ENCODE data around the gene RING1. TPM values are rescaled to one million over a fixed set of nuclear protein-coding genes. Genes with fewer than 3 reads are reported as not detected.
A peak's percentile ranks its signal among the peaks of the same experiment; 100 is the strongest.

RING1 gene
- total and polyA plus RNA-seq, 10 of the 15 experiments (the other 5 are each of a cell fraction or from before 2014, with no cell fraction given), result 2.0 to 27.2 (median 15.8) TPM

DNA sequence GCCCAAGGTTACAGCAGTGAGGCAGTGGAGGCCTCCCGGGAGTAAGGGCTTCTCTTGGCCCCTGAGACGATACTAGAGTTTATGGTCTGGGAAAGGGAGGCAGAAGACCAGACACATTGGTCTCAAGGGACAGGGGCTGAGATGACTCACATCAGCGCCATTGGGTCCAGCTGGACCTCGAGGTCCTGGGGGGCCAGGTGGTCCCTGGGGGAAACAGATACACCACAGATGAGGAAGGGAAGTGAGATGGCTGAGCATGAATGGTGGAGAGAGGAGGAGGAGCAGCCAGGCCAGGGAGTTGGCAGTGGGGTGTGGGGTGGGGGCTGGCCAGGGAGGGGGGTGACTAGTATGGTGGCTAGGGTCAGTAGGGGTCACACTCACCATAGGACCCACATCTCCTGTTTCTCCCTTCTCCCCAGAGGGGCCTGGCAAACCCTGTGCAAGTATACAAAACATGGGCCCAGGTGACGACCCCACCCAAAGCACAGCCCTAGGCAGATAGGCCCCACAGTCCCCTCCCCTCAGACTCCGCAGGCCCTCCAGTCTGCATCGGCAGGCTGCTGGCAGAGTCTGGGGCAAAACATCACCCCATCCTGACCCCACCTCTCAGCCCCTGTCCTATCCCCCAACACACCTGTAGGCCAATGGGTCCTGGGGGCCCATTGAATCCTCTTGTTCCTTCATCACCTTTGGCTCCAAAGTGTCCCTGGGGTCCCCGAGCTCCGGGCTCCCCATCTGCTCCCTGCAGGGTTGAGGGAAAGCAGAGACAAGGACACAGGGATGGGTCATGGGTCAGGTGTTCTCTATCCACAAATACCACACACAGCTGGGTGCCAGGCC, 37.9 kb upstream of the RING1 start:
- SMC1A ChIA-PET (ENCODE audit: uncharacterized antibody, unreplicated experiment), result interaction anchor here (0.9 to 1.4 kb wide), 3 partner anchors 27 to 54 kb away, joined by 3 read pairs; no protein-coding TSS in a partner anchor
- Histone ChIP-seq H3K9ac (ENCODE audit: control insufficient read depth, insufficient read depth, low read length) (no peak overlapping the region), H3K79me2 (ENCODE audit: control insufficient read depth, insufficient read depth, low read length) (no peaks in the 10 kb centered on the region), H3K27ac (ENCODE audit: control insufficient read depth, insufficient read depth) (no peak overlapping the region), H3K4me2 (ENCODE audit: control insufficient read depth, insufficient read depth) (no peak overlapping the region), H2AFZ (ENCODE audit: control insufficient read depth, low read depth, low read length) (no peak overlapping the region), H4K20me1 (ENCODE audit: control insufficient read depth, insufficient read depth) (no peaks in the 10 kb centered on the region), H3K4me3 (no peak overlapping the region), H3K9me3 (replicated peaks; ENCODE audit: control insufficient read depth, insufficient read depth, low read length) (no peaks in the 10 kb centered on the region), H3K36me3 (ENCODE audit: control insufficient read depth in 2 of 2, insufficient read depth in 2 of 2, low read length in 1 of 2) (no peaks in the 10 kb centered on the region), H3K4me1 (ENCODE audit: control insufficient read depth, insufficient read depth, low read length) (no peaks in the 10 kb centered on the region; the same call in 1 of the 2 replicates), H3K27me3 (replicated peaks in 1 of 2; ENCODE audit: control insufficient read depth in 2 of 2, insufficient read depth in 2 of 2, low read length in 1 of 2) (no peaks in the 10 kb centered on the region)
- no peak for FAIRE-seq
- no TSS peak for BruUV-seq (replicated peaks)
- DNase-seq (ENCODE audit: low read depth, low spot score), result peak; percentile 42
- in situ Hi-C loops (cut with MboI), result no loop called here
- intact Hi-C loops (cut with micrococcal nuclease; ENCODE audit: unreplicated experiment), result no loop called here
- peak; percentile 74 for ATAC-seq
- 2% methylated on average over 9 of the region's 9 CpGs for WGBS (ENCODE audit: insufficient coverage, insufficient replicate concordance, low lambda C conversion rate, missing lambda C conversion rate)
- CTCF ChIA-PET, result interaction anchor here (0.7 to 6.0 kb wide), 7 partner anchors 10 to 167 kb away, joined by 3 to 58 read pairs (median 6); no protein-coding TSS in a partner anchor
- POLR2A ChIA-PET, result interaction anchor here (0.6 to 1.5 kb wide), 5 partner anchors 28 to 154 kb away, joined by 3 to 11 read pairs (median 4); partner anchors contain the start of gene HLA-DPB1
- RAD21 ChIA-PET (ENCODE audit: unreplicated experiment), result interaction anchor here (0.9 to 1.0 kb wide), 2 partner anchors 29 to 79 kb away, joined by 3 to 4 read pairs; no protein-coding TSS in a partner anchor
- TF ChIP-seq RUNX3 (IDR thresholded peaks at IDR 0.05; ENCODE audit: low read length) (no peak), TBL1XR1 (IDR thresholded peaks at IDR 0.05; ENCODE audit: low read depth, low read length) (no peak), CBFB (IDR thresholded peaks at IDR 0.05; ENCODE audit: low read depth) (no peak), ZNF384 (IDR thresholded peaks at IDR 0.05; ENCODE audit: borderline replicate concordance, low read depth, low read length) (no peak), GATAD2B (conservative IDR thresholded peaks at IDR 0.05; ENCODE audit: low read depth) (peak; percentile 97), WRNIP1 (IDR thresholded peaks at IDR 0.05; ENCODE audit: borderline replicate concordance, low read depth, low read length) (no peak), HDAC2 (IDR thresholded peaks at IDR 0.05) (no peak), NR2F1 (conservative IDR thresholded peaks at IDR 0.05) (0 out of 2 replicates have a peak, but pooled peaks have one; percentile 46), SREBF1 (IDR thresholded peaks at IDR 0.05; ENCODE audit: low read length) (no peak), HDGF (IDR thresholded peaks at IDR 0.05) (no peak), BACH1 (IDR thresholded peaks at IDR 0.05; ENCODE audit: borderline replicate concordance) (no peak), HCFC1 (IDR thresholded peaks at IDR 0.05; ENCODE audit: low read length) (no peak), IRF4 (IDR thresholded peaks at IDR 0.05; ENCODE audit: low read depth, low read length) (no peak), ZNF217 (IDR thresholded peaks at IDR 0.05) (no peak), NBN (IDR thresholded peaks at IDR 0.05) (no peak; the same call in none of the 2 replicates)
- TF ChIP-seq, protein P1, sequence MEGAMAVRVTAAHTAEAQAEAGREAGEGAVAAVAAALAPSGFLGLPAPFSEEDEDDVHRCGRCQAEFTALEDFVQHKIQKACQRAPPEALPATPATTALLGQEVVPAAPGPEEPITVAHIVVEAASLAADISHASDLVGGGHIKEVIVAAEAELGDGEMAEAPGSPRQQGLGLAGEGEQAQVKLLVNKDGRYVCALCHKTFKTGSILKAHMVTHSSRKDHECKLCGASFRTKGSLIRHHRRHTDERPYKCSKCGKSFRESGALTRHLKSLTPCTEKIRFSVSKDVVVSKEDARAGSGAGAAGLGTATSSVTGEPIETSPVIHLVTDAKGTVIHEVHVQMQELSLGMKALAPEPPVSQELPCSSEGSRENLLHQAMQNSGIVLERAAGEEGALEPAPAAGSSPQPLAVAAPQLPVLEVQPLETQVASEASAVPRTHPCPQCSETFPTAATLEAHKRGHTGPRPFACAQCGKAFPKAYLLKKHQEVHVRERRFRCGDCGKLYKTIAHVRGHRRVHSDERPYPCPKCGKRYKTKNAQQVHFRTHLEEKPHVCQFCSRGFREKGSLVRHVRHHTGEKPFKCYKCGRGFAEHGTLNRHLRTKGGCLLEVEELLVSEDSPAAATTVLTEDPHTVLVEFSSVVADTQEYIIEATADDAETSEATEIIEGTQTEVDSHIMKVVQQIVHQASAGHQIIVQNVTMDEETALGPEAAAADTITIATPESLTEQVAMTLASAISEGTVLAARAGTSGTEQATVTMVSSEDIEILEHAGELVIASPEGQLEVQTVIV (IDR thresholded peaks at IDR 0.05; ENCODE audit: borderline replicate concordance, partially characterized antibody), result no peak
- TF ChIP-seq, protein P2, sequence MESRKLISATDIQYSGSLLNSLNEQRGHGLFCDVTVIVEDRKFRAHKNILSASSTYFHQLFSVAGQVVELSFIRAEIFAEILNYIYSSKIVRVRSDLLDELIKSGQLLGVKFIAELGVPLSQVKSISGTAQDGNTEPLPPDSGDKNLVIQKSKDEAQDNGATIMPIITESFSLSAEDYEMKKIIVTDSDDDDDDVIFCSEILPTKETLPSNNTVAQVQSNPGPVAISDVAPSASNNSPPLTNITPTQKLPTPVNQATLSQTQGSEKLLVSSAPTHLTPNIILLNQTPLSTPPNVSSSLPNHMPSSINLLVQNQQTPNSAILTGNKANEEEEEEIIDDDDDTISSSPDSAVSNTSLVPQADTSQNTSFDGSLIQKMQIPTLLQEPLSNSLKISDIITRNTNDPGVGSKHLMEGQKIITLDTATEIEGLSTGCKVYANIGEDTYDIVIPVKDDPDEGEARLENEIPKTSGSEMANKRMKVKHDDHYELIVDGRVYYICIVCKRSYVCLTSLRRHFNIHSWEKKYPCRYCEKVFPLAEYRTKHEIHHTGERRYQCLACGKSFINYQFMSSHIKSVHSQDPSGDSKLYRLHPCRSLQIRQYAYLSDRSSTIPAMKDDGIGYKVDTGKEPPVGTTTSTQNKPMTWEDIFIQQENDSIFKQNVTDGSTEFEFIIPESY (IDR thresholded peaks at IDR 0.05), result no peak
- TF ChIP-seq, protein P3, sequence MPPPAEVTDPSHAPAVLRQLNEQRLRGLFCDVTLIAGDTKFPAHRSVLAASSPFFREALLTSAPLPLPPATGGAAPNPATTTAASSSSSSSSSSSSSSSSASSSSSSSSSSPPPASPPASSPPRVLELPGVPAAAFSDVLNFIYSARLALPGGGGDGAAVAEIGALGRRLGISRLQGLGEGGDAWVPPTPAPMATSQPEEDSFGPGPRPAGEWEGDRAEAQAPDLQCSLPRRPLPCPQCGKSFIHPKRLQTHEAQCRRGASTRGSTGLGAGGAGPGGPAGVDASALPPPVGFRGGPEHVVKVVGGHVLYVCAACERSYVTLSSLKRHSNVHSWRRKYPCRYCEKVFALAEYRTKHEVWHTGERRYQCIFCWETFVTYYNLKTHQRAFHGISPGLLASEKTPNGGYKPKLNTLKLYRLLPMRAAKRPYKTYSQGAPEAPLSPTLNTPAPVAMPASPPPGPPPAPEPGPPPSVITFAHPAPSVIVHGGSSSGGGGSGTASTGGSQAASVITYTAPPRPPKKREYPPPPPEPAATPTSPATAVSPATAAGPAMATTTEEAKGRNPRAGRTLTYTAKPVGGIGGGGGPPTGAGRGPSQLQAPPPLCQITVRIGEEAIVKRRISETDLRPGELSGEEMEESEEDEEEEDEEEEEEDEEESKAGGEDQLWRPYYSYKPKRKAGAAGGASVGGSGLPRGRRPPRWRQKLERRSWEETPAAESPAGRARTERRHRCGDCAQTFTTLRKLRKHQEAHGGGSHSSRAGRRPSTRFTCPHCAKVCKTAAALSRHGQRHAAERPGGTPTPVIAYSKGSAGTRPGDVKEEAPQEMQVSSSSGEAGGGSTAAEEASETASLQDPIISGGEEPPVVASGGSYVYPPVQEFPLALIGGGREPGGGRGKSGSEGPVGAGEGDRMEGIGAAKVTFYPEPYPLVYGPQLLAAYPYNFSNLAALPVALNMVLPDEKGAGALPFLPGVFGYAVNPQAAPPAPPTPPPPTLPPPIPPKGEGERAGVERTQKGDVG (CRISPR knock-in tag; IDR thresholded peaks at IDR 0.05), result no peak
